Measurements from ENCODE around the gene CGB5.

GRCh38 chr19:49058562-49058961, 14.9 kb downstream of the CGB5 start:
- no peak for TF ChIP-seq CTCF (conservative IDR thresholded peaks at IDR 0.05; ENCODE audit: low read length)
- no peak for TF ChIP-seq EZH2phosphoT487 (IDR thresholded peaks at IDR 0.05; ENCODE audit: borderline replicate concordance)

All from Loucy (cell line).